HG03135 (cell line): ENCODE results near the gene NTRK2.
A peak's percentile ranks its signal among the peaks of the same experiment; 100 is the strongest.

Source experiments
- ATAC-seq: cut with Tn5 transposase; IDR thresholded peaks from one replicate; pipeline ENCODE4 v1.9.1; 2021; ENCODE audit warnings: mild to moderate bottlenecking, moderate library complexity; ENCODE audit not compliant: unreplicated experiment

The NTRK2 gene

GRCh38 chr9:84731696-84732095 lies 62.2 kb downstream of the NTRK2 start:
- no peak for ATAC-seq

- ATAC-seq, result no peak
These were observed 66.6 kb downstream of the NTRK2 start for GRCh38 chr9:84736081-84736480.

DNA sequence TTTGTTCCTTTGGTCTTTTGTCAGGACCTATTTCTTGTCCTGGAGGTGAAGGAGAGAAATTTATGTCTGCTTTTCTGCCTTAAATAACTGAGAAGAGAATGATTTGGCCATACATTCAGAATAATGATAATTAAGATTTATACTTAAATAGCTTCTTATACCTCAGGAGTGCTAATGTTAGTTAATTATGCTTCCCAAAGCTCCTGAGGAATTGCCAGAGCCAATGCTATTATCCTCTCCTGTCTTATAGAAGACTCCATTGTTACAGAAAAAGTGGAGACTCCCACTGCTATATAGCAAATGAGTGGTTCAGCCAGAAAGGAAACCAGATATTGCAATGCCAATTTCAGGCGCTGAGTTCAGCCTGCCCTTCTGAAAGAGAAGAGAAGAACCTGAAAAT lies 67.0 kb downstream of the NTRK2 start:
- ATAC-seq, result no peak

GRCh38 chr9:84738353-84738752 lies 68.8 kb downstream of the NTRK2 start:
- ATAC-seq, result no peak

- ATAC-seq, result no peak
These were observed 72.7 kb downstream of the NTRK2 start for GRCh38 chr9:84742261-84742660.

DNA sequence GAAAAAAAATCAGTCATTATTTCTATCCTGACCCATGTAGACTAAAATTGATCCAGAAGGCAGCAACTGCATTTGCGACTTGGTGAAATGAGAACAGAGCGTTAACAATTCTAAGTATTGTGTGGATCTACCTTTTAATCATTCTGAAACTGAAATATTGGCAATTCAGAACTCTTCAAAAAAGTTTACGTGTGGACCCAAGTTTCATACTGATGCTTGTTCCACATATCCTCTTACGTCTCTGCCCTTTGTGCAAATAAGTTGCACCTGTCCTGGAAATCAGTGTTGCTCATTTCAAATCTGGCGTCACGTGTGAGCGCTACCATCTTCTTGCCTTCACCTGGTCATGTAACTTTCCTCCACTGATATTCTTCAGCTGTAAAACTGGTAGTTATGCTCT lies 74.7 kb downstream of the NTRK2 start:
- ATAC-seq, result no peak

- no peak for ATAC-seq
These were observed 75.2 kb downstream of the NTRK2 start for GRCh38 chr9:84744726-84745125.

GRCh38 chr9:84748112-84748511 lies 78.6 kb downstream of the NTRK2 start:
- peak; percentile 60 for ATAC-seq

GRCh38 chr9:84750152-84750865 lies 80.8 kb downstream of the NTRK2 start:
- no peak for ATAC-seq

GRCh38 chr9:84751921-84752320 lies 82.4 kb downstream of the NTRK2 start:
- no peak for ATAC-seq

GRCh38 chr9:84754461-84754860 lies 84.9 kb downstream of the NTRK2 start:
- no peak for ATAC-seq

- no peak for ATAC-seq
These were observed 85.4 kb downstream of the NTRK2 start for GRCh38 chr9:84754881-84755280.

DNA sequence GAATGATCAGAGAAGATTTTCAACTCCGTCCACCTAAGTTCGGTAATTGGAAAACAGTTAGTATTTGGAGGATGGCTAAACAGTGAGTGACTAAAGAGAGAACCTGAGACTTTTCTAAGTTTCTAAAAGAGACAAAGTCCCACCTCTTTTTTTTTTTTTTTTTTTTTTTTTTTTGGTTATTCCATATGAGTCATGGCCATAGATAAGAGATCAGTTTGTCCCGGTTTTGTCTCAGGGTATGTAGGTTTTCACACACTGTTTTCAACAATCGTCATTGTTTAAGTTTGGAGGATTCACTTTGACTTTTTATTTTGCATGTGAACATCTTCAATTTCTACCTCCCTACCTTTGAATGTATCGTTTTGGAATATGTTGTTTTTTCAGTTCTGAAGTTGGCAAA lies 85.9 kb downstream of the NTRK2 start:
- no peak for ATAC-seq

DNA sequence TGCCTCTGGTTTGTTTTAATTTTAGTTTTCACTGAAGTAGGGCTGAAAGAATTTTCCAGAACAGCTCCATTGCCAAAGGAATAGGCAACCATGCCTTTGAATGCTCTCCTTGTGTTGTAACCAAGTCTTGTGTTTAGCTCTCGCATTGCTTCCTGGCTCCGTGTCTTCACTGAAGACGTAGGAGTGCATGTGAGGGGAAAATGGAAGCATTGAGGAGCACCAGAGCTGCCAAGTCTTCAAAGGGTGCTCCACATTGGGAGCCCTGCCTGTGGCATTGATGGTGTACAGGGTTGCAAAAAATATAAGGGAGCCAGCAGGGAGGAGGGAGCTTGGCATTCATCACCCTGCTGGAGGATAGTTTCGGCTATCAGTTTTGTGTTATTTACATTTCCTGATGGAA lies 86.6 kb downstream of the NTRK2 start:
- no peak for ATAC-seq

DNA sequence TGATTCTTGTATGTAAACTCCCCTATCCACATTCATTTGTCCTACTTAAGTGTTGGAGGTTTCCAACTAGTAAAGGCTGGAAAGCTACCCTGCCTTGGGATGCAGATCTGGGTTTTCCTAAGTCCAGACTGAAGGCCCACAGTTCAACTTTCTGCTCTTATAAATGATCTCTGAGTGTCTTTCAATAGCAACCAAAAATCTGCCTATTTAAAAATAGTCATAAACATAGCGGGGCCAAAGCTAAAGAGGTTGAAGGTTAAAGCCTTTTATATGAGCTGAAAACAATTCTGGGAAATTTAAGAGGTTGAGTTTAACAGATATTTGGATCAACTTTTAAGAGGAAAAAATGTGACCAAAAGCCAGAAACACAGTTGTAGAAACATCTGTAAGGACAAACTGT lies 87.2 kb downstream of the NTRK2 start:
- ATAC-seq, result no peak

- ATAC-seq, result no peak
These were observed 89.3 kb downstream of the NTRK2 start for GRCh38 chr9:84758817-84759216.

GRCh38 chr9:84759300-84759750 lies 89.8 kb downstream of the NTRK2 start:
- ATAC-seq, result peak; percentile 49

- no peak for ATAC-seq
These were observed 90.3 kb downstream of the NTRK2 start for GRCh38 chr9:84759804-84760203.

- ATAC-seq, result peak; percentile 67
These were observed 91.7 kb downstream of the NTRK2 start for GRCh38 chr9:84761137-84761808.

GRCh38 chr9:84772511-84772910 lies 103.0 kb downstream of the NTRK2 start:
- ATAC-seq, result no peak

DNA sequence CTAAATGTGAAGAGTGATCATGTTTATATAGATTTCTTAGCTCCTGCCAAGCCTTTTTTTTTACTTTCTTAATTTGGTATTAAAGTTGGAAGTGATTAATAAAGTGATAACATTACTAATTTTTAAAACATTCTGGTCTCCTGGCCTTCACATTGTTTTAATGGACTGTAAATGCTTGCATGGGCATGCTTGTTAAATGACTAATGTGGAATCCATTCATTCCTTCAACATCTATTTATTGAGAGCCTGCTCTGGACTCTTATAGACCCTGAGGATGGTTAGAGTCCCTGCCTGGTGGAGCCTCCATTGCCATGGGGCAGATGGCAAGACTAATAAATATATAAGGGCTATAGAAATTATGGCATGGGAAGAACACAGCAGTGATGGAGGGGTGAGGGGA lies 103.5 kb downstream of the NTRK2 start:
- ATAC-seq, result no peak

- no peak for ATAC-seq
These were observed 105.6 kb downstream of the NTRK2 start for GRCh38 chr9:84775056-84775643.
